SHP77 (cell line): ENCODE data around the gene GATAD2B.

Source experiments
- DNase-seq, 2 experiments: peaks; one replicate each; lab custom pipeline; 2025; lab: John Stamatoyannopoulos, UW

The GATAD2B gene

DNA sequence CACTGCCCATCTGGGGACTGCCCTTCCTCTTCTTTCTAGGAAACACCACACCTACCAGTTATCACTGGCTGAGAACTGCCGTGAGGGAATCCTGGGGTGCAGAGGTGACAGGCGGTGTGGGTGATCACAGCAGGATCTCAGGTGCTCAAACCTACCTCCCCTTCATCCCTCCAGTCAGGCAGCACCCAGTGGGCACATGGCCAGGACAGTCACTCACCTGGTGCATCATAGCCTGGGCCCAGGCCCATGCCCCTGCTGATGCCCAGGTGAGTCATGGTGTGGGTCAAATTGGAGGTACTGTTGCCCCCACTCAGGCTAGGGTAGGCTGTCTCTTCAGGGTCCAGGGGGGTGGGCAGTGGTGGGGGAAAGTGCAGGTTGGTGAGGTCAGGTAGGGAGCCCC is 29.0 kb upstream of the GATAD2B start:
- no peak for DNase-seq

GRCh38 chr1:153951183-153951582 is 28.4 kb upstream of the GATAD2B start:
- DNase-seq = no peak

DNA sequence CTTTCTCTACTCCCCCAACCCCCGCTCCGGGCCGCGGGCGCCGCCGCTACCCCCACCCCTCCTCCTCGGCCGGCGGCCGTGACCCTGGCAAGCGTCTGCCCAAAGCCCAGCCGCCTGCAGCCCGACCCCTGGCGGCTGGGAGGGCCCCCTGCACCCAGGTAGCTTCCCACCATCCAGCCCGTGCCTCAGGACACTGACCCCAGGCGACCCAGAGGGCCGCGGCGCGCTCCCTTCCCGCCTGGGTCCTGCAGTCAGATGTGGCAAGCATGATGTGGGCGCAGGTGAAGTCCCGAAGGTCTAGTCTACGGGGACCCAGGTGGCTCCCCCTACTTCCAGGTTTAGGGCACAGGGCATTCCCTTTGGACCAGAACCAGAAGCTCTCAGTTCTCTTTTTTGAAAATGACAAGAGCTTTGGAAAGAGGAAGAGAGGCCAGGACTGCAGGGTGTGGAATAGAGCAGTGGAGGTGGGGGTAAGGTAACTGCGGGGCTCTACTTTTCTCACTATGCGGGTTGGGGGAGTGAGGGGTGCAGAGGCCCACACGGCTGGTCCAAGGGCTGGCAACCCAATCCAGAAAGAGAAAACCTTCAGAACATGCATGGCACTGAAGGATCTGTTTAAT is 24.0 kb upstream of the GATAD2B start, which contains the start of gene DENND4B:
Gene DENND4B, minus strand, starts transcription at position 97 of the 620 bp plus-strand sequence. CDS start 2,344 bp downstream, outside the sequence.
- peak; percentile 87 to 89 for DNase-seq

DNA sequence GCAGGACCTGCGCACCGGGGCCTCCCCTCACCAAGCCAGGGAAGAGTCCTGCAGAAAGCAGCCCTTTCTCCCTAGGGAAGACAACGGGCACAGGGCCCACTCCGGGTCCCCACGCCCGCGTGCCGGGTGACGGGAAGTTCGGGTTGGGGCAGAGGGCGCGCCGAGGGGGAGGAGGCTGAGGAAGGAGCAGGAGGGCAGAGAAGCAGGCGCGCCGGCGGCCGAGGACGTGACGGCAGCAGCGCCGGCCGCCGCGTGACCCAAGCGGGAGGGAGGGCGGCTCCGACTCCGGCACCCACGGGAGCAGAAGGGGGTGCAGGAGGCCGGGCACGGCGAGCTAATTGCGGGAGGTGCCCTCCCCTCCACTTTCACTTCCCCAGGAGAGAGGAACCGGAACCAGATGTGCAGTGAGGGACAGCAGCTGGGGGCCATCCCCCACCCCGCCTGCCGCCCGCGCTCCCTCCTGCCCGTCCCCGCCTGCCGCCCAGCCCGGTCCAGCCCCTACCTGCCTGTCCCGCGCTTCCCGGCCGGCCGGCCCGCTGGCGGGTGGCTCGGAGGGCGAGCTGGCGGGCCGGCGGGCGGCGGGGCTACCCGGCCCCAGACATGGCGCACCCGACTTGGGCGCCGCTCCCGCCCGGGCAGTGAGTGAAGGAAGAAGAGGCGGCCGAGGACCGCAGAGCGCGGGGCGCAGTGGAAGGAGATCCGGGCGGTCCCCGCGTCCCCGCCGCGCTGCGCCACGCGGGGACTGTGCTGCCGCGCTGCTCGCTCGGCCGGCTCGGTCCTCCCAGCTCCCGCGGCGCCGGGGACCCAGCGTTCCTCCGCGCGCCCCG is 23.2 kb upstream of the GATAD2B start:
- peak in 1 of 2 experiments; percentile 83 for DNase-seq

DNA sequence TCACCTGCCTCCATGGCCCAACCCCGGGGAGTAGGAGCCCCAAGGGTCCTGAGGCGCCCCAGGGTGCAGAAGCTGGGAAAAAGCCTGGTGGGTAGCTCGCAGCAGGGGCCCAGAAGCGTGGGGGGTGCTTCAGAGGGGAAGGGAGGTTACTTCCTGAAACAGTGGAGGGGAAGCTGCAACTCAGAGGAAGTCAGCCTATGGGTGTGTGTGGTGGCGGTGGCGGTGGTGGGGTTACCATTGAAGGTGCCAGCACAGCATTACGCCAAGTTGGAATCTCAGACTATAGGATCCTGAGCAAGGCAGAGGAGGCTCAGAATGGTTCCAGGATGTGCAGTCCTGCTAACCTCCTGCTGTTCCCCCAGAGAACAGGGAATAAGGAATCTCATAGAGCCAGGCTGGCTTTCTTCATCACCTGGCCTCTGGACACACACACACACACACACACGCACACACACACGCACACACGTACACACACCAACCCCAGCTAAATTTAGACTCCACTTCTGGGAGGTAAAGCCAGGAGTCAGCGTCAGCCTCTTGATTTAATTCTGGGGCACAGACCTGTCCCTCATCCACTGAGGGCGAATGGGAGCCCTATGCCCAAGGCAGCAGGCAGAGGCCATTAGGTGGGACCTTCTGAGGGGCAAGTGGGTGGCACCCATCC is 22.5 kb upstream of the GATAD2B start:
- peak in 1 of 2 experiments; percentile 42 for DNase-seq

DNA sequence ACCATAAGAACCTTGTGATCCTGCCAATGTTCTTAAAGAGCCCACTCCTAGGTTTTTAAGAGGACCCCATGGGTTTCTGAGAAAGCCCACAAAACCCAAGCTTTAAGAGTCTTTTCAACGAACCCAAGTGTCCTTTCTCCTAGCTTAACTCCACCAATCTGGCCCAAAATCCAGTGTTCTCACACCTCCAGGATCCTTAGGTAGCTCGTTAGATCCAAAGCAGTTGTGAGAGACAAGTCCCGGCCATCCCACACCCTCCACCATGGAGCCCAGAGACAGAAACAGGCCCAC is 22.0 kb upstream of the GATAD2B start:
- no peak for DNase-seq

DNA sequence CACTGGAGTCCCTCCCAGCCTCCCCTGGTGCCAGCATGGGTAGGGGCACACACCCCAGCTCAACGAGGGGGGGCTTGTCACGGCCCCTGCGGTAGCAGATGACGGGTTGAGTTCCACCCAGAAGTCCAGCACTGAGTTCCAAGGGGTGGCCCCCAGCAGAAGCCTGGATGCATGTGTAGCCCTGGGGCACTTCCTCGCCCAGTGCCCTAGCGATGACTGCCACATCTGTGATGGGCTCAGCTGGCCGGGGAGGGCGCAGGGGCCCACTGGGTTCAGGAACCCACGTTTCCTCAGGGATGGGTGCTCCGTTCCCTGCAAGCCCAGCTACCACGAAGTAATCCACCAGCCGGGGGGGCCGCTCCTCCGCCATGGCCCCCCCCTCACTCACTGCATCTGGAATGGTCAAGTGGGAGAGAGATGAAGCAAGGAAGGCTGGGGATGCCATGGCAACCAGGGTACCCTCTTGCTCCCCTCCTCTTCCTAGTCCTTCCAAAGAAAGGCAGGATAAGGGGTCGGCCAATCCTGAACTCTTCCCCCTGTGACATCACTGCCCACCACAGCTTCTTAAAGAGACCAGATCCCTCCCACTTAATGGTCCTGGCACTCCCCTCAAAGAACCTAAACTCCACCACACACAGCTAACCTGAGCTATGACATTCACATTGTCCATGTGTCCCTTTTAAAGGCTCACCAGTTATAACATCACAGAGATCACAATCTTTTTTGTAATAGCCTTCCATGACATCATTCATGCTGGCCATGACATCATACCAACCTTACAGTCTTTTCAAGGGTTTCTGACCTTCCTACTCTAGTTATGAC is 21.4 kb upstream of the GATAD2B start:
- DNase-seq = no peak

GRCh38 chr1:153942766-153943549 is 20.2 kb upstream of the GATAD2B start:
- no peak for DNase-seq

DNA sequence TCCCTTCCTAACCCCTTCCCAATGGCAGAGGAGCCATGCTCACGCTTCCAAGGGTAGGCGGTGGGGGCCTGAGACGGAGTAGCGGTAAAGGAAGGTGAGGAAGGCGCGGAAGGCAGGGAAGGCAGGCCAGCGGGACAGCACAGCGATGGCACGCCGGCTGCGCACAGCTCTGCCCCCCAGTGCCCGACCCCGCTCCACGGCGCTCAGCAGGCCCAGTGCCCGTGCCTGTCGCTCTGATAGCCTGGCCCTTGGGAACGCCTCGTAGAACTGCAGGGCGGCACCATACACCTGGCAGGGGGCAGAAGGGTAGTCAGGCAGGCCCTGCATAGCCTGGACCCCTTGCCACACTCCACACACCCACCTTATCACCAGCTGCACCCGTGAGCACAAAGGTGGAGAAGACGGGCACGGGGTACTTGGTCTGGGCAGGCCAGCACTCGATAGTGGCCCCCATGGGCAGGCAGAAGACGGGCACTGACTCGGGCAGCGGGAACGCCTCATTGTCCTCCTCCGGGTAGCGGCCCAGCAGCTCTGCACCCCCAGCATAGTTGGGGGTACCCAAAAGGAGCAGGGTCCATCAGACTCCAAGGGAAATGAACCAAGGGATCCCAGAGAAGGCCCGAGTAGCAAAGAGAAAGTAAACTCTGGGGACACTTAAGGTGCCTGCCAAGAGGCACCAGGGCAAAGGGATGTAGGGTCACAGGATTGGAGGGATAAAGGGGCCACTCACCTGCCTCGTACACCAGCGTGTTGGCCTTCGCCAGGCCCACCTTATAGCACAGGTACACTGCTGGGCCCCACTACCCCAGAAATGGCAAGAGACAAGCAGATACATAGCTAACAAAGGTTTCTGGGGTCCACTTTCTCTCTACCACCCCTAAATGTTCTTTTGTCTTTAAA is 19.3 kb upstream of the GATAD2B start:
- no peak for DNase-seq

GRCh38 chr1:153940756-153941155 is 18.0 kb upstream of the GATAD2B start:
- no peak for DNase-seq

DNA sequence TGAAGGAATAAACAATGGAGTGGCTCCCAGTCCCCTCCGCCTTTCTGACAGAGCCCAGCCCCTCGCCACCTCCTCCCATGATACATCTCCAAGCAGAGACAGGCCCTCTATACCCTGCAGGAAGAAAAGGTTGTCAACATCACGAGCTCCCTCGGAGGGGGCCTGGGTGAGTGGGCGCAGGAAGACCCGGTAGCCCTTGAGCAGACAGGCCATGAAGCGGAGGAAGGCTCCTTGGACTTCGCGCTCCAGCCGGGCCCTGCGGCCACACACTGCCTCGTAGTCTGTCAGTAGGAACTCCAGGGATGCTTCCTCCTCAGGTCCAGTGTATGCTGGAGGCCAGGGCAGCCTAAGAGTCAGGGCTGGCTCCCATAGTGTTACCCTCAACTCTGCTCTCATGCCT is 16.7 kb upstream of the GATAD2B start:
- DNase-seq = no peak

- DNase-seq = no peak
Measured at GRCh38 chr1:153938996-153939395, 16.2 kb upstream of the GATAD2B start.

- no peak for DNase-seq
Measured at GRCh38 chr1:153937331-153937730, 14.6 kb upstream of the GATAD2B start.

GRCh38 chr1:153936011-153936802 is 13.4 kb upstream of the GATAD2B start:
- no peak for DNase-seq

GRCh38 chr1:153934746-153935145 is 12.0 kb upstream of the GATAD2B start:
- DNase-seq = no peak

GRCh38 chr1:153933955-153934354 is 11.2 kb upstream of the GATAD2B start:
- DNase-seq = no peak

GRCh38 chr1:153933430-153933829 is 10.7 kb upstream of the GATAD2B start:
- DNase-seq = no peak

DNA sequence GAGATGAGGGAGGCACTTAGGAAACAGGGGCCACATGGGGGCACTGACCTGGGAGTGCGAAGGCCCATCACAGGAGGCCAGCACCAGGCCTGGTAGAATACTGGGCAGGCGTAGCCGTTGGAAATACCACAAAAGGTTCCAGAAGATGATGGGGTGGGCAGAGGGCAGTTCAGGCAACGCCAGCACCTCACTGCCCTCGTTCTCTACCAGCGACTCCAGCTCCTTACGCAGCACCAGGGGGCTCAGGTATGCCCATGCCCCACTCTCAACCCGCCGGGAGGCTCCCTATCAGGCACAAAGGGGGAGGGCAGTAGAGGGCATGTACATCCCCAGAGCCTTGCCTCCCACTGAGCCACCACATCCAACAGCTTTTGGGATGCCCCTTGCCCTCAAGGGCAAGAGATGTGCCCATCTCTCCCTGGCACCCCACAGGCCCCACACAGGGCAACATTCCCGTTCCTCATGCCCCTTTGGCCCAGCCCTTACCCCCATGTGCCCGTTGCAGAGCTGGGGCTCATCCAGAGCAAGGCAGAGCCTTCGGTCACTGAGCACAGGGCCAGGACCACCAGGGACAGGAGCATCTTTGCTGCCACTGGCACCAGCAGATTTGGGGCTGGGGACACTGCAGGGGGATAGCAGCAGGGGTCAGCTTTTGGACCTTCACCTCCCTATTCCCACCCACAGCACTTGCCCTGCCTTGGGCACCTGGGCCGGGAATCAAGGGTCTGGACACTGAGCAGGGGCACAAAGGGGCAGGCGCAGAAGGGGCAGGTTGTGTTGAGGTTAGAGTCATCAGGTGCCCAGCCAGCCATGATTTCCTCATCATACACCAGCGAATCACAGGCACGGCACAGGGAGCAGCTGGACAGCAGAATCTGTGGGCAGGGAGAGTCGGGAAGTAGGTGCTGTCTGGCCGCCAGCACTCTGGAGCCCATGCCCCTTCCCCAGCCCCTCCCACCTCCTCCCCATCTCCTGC is 9.7 kb upstream of the GATAD2B start:
- DNase-seq = no peak
